NCI-H748 treated with DMSO at 0.1 percent for 48 hours (cell line): ENCODE measurements around the gene FOXP1.
A peak's percentile ranks its signal among the peaks of the same experiment; 100 is the strongest.

Experiments used
- DNase-seq: peaks from one replicate; lab custom pipeline; 2025; lab: John Stamatoyannopoulos, UW

Gene FOXP1

DNA sequence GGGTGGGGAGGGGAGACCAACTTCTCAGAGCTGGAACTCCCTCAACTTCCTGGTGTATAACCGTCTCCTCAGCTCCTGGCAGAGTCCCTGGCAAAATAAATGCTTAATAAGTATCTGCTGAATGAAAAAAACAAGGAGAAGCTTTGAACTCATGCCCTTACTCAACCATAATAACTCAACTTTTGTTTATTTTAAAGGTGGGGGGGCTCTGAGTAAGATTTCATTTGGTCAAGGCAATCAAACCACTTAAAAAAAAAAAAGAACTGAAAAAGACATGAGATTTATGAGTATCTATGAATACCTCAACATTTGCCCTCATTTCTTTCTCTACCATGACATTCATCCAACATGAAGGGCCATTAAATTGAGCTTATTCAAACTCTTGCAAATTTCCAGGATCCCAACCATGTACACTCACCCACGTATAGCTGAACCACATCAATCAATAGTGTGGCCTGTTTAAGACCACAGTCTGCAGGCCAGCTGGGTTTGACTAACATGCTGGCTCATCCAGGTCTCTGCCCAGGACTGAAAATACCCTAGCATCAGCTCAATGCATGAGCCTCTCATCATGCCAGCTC is 157.9 kb downstream of the FOXP1 start:
- no peak for DNase-seq

DNA sequence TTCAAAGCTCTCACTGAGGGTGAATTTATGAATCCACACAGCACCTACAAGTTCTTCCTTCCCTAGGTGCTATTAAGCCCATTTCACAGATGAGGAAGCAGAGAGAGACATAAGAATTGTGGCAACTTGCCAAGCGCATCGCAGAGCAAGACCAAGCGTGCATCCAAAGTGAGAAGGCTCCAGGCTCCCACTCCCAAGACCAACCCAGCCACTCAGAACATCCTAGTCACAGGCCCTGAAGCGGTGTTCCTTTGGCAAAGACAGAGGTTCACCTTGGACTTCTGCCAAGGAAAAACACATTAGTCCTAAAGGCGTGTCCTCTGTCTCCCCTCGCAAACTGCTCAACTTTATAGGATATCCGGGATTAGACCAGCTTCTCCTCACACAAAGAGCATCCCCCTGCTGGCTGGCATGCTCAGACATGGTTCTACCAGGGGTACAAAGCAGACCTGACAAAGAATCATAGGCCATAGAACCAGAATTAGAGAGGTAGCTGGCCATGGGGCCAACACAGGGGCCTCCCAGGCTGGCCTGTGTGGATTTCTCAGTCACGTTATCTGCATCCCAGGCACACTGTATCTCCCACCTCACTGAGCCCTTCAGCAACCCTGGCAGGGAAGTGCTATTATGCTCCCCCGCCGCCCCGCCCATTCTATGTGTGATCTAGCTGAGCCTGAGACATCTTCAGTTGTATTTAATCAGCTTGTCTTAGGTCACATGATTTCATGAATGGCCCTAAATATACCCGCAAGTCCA is 160.2 kb downstream of the FOXP1 start:
- peak; percentile 70 for DNase-seq

DNA sequence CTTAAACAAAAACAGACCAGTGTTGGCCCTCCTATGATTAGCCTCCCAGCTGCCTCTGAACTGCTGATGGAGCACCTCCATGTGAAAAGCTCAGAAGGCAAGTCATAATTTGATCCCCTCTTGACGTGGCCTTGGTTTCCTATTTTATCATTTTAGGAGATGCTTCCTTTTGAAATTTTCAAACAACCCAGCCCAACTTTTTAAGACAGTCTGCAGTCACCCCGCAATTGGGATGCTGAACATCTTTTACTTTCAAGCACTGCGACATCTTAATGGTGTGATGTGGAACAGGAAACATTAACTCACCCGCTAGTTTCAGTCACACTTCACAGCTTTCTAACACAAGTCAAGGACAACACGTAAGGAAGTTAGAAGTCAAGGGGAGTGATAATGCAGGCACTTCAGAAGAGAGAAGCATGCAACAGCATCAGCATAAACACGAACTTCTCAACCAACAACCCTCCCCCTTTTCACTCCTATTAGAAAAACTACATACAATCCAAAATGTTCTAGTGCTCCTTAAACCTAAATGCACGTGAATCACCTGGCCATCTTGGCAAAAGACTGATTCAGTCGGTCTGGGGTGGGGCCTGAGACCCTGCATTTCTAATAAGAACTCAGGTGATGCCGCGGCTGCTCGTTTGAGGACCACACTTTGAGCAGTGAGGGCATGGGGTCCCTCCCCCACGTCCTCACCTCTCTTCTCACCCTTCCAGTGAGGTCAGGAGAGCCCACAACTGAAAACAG is 161.5 kb downstream of the FOXP1 start:
- DNase-seq = no peak

DNA sequence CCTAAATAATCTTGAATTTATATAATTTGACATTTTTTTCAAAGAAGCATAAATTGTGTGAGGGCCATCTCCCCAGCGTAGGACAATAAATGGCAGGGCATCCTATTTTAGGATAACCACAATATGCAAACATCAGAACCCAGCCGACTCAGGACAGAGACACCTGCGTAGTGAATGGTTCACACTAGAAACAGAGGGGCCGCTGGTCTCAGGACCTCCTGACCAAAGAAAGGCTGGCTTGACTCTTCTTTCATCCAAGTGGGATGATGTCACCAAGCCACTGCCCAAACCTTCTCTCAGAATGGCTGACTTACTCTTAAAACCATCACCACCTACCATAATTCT is 162.1 kb downstream of the FOXP1 start:
- no peak for DNase-seq

DNA sequence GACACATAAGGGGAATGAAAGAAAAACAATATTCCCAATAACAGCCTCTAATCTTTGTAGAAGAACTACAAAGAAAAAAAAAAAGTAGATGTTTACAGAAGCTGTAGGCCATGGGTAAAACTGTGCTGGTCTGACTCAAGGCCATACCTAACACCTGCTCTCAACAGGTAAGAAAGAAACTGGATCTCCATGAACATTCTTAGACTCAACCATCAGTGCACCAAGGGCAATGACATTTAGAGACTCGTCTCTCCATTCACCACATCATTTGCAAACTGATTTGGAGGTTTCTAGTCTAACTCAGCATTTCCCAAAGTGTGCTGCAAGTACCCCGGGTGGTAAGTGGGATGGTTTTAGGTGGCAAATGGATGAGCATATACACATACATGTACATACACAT is 164.2 kb downstream of the FOXP1 start:
- DNase-seq = no peak

DNA sequence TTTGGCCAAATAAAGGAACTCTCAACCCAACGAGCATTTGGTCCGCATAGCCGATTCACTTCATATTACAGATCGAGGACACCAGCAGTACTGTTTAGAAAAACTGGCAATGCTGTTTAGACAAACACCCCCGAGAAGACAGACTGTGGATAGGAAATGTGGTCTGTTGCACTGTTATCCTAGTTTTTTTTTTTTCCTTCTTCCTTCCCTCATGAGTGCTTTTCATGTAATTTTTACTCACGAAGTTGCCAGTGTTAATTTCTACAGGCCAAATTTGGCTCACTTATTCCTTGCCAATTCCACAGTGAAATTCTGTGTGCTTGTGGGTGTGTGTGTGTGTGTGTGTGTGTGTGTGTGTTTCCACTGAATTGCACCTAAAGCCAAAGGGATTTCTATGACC is 165.7 kb downstream of the FOXP1 start:
- no peak for DNase-seq

DNA sequence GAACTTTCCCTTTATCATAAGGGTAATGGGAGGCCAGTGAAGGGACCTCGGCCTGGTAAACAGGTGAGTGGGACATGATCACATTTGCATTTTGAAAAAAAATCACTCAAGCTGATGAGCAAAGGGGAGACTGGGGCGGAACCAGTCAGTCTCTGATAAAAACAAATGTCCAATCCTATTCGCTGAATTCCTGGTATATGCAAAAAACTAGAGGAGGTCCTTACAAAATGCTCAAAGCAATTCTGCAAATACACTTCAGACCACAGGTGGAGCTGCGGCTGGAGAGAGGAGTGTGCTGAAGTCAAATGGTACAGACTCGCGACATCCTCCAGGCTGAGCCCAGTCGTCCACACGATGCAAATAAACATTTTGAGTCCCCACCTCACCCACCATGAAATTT is 166.7 kb downstream of the FOXP1 start:
- DNase-seq = no peak

DNA sequence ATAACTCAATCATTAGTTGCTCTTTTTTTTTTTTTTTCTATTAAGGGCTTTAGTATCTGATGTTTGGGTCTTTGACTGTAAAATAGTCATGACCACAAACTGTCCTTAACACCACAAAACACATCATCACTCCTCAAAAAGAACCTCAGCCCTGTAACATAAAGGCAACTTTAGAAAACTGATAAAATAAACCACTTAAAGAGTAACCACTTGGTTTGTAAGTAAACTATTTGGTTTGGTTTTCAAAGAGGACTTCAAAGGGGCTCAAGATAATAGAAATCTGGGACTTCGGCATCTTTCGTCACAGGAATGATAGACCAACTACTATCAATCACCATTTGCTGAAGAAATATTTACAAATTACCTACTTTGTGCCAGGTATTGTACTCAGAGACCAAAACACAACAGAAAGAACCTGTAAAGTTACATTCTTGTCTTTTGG is 167.8 kb downstream of the FOXP1 start:
- DNase-seq = no peak

DNA sequence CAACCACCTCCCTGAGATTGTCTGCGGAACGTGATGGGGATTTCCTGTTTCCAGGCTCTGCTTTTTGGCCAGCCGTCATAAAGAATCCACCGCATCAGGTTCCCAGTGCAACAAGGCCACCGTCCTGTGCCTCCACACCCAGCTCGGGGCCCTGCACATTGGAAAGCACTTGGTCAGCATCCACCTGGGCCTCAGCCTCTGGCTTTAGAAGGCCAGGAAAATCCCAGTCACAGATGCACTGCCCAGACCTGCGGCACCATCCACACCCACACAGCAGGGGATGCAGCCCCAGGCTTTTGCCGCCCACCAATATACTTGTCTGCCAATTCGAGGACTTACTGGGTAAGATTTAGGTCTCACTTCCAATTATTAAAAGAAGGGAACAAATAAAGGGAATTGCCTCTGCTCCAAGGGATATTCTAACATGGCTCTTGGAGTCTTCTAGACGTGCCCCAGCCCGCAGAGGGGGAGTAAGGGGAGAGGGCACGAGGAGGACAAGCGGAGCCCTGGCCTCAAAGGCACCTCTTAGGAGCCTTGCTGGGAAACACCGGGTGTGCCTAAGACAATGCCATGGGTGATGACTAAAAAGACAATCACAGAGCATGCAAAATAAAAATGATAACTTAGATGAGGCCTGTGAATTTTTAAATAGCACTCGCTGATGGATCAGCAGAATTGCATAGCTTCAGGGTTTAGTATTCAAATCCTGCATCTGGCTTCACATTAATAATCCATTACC is 169.2 kb downstream of the FOXP1 start:
- no peak for DNase-seq

DNA sequence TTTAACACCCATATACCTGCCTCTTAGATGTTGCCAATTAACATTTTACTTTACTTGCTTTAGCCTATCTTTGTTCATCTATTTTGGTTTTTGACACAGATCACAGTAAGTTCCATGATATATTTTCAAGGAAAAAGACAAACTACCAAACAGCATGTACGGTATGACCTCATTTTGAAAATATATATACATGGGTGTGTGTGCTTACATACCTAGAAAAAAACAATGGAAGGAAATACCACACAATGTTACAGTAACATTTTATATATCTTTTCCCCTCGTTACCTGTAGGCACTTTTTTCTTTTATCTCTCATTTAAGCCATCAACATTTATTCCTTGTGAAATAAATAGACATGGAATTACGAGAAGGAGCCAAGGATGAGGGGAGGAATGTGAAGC is 170.0 kb downstream of the FOXP1 start:
- DNase-seq = no peak

DNA sequence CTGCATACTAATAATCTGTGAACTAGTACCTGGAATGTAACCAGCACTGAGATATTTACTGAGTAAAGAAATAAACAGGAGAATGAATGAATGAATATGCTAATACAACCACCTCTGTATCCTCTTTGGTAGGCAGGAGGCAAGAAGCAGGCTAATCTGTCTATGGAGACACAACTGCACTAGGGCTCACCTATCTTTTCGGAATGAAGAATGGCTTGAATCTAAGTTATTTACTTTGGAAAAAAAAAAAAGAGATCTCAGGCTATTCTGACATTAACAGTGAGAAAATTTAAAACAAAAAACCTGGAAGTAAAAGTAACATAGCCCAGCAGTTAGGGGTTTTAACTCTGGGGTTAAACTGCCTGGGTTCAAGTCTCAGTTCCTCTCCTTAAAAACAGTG is 174.2 kb downstream of the FOXP1 start:
- DNase-seq = no peak

DNA sequence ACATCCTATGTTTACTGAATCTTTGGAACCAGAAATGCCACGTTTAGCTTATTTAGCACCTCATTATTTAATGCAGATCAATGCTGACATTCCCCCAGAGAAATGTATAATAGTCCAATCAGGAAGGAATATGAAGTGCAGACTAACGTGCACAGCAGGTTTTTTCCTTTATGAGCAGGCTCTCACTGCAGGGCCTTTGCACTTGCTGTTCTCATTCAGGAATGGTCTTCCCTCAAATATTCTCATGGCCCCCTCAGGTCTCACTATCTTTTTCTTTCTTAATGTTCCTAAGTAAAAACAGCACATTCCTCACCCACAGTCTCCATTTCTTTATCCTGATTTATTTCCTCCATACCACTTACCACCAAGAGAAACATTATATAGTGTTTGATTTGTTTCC is 174.6 kb downstream of the FOXP1 start:
- no peak for DNase-seq

DNA sequence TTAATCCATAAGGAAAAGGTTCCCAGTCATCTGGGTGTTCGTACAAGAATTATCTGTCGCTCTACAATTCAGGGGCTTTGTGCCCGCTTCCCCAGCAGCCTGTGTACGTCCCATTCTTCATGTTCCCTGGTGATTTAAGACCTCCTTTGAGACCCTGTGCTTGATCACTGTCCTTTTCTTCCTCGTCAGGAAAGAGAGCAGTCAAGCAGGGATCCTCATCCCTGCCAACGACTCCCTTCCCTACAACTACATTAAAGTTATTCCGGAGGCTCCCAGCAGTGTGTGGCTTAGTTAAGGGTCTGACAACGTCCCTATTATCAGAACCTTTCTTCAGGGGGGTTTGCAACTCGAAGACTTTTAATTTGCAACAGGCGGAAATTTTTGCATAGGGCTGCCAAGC is 175.7 kb downstream of the FOXP1 start:
- DNase-seq = no peak

DNA sequence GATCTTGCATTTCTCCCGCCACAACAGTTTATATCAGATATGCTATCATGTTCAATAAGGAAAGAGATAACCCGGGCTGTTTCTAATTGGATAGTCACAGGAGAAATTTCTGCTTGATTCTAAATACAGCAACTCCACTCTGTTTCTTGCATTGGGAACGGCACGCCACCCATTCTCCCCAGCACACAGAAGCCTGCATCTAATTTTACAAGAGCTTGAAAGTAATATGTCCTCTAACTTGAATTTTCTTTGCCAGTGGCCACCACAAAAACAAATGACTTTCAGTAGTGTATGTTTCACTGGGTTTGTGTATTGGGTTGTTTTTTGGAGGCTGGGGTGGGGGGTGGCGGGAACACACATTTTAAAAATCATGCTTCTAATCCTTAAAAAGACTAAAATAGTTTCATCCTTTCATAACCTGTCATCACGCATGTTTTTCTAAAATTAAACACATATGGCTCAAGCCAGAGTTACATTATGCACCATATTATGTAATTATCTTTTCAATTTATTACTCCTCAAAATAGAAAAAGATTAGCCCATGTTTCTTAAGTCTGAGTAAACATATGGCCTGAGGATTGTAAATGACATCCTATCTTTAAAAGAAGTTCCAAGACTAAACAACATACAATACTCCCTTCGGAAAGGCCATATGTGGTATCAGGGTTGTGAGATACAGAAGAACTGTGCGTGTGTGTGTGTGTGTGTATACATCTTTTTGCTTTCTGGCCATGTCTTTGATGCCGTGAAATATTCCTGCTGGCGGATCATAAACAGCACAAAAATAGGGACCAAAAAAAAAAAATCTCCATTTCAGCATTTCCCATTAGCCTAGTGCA is 176.3 kb downstream of the FOXP1 start:
- DNase-seq = no peak

DNA sequence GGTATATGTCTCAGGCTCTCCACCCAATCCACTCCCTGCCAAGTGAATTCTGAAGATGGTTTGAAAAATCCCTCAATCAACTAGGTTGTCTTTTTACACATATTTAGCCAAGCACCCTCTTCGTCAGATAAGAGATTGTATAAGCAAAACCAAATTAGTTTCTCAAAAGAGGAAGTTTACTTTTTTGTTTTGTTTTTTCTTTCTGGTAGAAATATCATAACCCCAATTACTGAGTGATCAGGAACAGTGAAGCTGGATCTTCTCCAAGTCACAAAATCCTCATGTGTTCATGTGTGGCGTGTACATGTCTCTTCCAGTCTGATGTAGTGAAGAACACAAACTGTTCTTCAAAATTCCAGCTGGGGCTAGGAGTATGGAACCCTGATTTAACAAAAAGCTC is 180.6 kb downstream of the FOXP1 start:
- no peak for DNase-seq

DNA sequence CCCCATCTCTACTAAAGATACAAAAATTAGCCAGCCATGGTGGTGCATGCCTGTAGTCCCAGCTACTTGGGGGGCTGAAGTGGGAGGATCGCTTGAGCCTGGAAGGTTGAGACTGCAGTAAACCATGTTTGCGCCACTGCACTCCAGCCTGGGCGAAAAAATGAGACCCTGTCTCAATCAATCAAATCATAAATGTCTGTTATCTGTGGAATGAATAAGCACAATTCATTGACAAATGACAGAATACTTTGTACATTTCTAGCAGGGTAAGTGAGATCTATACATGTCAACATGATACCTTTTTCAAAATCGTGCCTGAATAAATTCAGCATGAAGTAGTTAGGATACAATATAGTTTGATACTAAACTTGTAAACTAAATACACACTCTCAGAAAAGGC is 181.2 kb downstream of the FOXP1 start:
- no peak for DNase-seq

DNA sequence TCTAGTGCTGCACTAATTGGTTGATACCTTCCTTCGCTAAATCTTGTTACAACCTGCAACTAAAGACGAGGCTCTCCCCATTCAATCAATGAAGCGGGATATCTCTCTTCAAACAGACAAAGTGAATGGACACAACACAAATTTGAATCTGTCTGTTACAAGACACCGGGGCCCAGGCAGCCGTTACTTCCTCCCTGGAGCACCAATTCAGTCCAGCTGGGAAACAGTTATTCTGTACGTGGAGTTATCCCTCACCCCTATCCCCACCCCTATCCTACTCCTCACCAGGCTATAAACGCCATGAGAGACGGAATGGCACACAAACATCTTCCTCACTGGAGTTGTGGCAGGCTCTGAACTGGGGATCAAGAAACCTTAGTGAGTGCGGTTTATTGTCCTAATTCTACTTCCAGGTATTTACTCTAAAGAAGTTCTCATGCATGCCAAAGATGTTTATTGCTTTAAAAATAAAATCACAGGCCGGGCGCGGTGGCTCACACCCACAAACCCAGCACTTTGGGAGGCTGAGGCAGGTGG is 181.8 kb downstream of the FOXP1 start:
- no peak for DNase-seq

DNA sequence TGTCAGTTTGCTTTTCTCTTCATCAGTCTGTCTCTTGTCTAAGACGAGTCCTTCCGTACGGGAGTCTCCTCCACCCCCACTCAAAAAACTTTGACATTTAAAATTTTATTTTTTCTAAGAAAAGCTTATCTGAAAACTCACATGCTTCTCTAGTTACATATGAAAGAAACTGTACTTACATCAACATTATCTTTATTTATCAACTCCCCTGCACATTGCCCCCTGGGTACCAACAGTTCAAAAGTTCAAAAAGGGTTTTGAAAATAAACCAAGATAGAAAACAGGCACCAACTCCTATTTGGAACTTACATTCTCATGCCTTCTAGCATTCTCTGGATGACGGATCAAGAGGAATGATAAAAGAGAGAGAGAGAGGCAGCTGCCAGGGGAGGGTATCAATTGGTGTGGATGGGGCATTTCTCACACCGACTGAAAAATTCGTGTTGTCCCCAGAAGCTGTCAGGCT is 182.5 kb downstream of the FOXP1 start:
- no peak for DNase-seq

DNA sequence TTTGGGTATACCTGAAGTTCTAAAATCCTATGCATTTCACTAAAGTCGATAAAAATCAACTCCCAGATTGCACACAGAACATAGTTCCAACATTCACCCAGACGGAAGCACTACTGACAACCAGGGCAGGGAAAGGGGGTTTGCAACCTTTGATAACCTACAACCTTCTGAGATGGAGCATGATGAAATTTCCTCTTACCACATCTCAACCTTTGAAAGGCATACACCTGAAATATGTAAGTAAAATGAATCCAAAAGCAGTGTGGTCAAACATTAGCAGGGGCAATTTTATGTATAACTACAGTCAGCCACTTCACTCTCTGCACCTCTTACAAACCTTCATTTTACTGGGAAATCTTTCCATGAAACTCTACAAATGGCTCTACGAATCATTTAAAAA is 184.1 kb downstream of the FOXP1 start:
- DNase-seq = no peak

DNA sequence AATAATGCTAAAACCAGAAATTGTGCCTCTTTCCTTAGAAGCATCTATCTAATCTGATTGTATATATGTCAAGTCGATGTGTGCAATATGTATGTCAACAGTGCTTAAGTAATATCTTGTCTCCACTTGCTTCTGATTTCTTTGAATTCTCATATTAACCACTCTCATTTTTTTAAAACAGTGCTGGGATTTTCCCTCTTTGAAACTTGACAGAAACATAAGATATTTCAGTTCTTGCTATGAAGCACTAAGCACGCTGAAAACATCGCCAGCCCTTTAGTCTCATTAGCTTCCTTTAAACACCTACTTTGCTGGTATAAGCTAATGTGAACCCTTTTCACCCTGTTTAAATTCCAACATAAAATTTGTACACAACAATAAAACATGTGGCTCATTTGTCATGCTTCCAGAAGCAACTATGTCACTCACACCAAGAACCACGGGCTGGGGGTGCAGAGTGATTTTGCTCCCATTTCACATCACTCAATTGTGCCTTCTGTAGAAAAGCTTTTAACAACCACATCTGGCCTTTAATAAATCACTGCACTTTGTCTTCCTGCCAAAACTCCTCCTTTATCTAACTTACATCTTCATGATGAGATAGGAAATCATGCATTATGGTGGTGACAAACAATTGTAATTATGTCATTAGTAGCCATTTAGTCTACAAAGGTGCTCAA is 185.2 kb downstream of the FOXP1 start:
- peak; percentile 31 for DNase-seq

DNA sequence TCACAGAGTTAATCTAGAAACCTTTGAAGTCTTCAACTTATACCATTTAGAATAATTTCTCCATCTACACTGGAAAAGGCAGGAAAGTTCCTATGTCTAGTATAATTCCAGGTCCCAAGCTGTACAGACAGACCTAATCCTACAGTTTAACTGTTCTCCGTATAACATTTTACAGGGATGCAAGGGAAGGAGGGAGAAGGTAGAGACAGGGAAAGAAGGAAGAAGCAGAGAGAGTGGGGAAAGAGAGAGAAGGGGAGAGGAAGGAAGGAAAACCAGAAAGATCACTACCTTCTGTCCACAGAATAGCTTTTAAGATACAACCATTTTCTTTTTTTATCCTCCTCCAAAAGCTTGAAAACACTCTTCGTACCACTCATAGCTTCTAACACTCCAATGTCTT is 185.8 kb downstream of the FOXP1 start:
- no peak for DNase-seq
